Measurements from ENCODE around the gene FGR. TPM values are rescaled to one million over a fixed set of nuclear protein-coding genes. Genes with fewer than 3 reads are reported as not detected.
A peak's percentile ranks its signal among the peaks of the same experiment; 100 is the strongest.

Gene FGR
- total and polyA plus RNA-seq, 2 of the 13 experiments (the other 11 are each of a cell fraction or from before 2014, with no cell fraction given): not detected

GRCh38 chr1:27574001-27574781 is 60.8 kb downstream of the FGR start (continued):
- TF ChIP-seq BHLHE40 (IDR thresholded peaks at IDR 0.05; ENCODE audit: low read length) (peak; percentile 94), CHD4 (IDR thresholded peaks at IDR 0.05; ENCODE audit: borderline replicate concordance, low read length) (0 out of 2 replicates have a peak, but pooled peaks have one; percentile 11), ETV6 (CRISPR knock-in tag; conservative IDR thresholded peaks at IDR 0.05) (peak; percentile 65; the same call in 1 of the 2 replicates), ZNF563 (CRISPR knock-in tag; IDR thresholded peaks at IDR 0.05) (no peak), FOXC1 (CRISPR knock-in tag; IDR thresholded peaks at IDR 0.05; ENCODE audit: borderline replicate concordance) (no peak), ZBTB10 (CRISPR knock-in tag; IDR thresholded peaks at IDR 0.05; ENCODE audit: borderline replicate concordance) (0 out of 2 replicates have a peak, but pooled peaks have one; percentile 15), NR2F6 (IDR thresholded peaks at IDR 0.05) (peak; percentile 71), NR2F6 (CRISPR knock-in tag; IDR thresholded peaks at IDR 0.05) (peak; percentile 78), GFI1 (CRISPR knock-in tag; IDR thresholded peaks at IDR 0.05; ENCODE audit: borderline replicate concordance) (peak; percentile 16; the same call in 1 of the 2 replicates), TAF1 (CRISPR knock-in tag; IDR thresholded peaks at IDR 0.05) (no peak), ZMYM3 (CRISPR knock-in tag; IDR thresholded peaks at IDR 0.05) (peak; percentile 98), ZFP1 (CRISPR knock-in tag; IDR thresholded peaks at IDR 0.05) (no peak), ONECUT2 (CRISPR knock-in tag; IDR thresholded peaks at IDR 0.05) (peak; percentile 31; the same call in 1 of the 2 replicates), ESRRA (CRISPR knock-in tag; IDR thresholded peaks at IDR 0.05; ENCODE audit: low read depth) (peak; percentile 88), ZNF776 (CRISPR knock-in tag; IDR thresholded peaks at IDR 0.05) (no peak), RFXANK (CRISPR knock-in tag; IDR thresholded peaks at IDR 0.05) (no peak), KDM2A (CRISPR knock-in tag; IDR thresholded peaks at IDR 0.05; ENCODE audit: borderline replicate concordance, low read depth) (0 out of 2 replicates have a peak, but pooled peaks have one; percentile 25), KMT2B (CRISPR knock-in tag; IDR thresholded peaks at IDR 0.05) (0 out of 2 replicates have a peak, but pooled peaks have one; percentile 20), YEATS4 (CRISPR knock-in tag; IDR thresholded peaks at IDR 0.05; ENCODE audit: borderline replicate concordance) (0 out of 2 replicates have a peak, but pooled peaks have one; percentile 17), REXO4 (CRISPR knock-in tag; IDR thresholded peaks at IDR 0.05; ENCODE audit: borderline replicate concordance) (no peak), ELF3 (CRISPR knock-in tag; IDR thresholded peaks at IDR 0.05) (peak; percentile 45; the same call in 1 of the 2 replicates)
- TF ChIP-seq, protein P1, sequence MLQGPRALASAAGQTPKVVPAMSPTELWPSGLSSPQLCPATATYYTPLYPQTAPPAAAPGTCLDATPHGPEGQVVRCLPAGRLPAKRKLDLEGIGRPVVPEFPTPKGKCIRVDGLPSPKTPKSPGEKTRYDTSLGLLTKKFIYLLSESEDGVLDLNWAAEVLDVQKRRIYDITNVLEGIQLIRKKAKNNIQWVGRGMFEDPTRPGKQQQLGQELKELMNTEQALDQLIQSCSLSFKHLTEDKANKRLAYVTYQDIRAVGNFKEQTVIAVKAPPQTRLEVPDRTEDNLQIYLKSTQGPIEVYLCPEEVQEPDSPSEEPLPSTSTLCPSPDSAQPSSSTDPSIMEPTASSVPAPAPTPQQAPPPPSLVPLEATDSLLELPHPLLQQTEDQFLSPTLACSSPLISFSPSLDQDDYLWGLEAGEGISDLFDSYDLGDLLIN (CRISPR knock-in tag; IDR thresholded peaks at IDR 0.05; ENCODE audit: borderline replicate concordance): no peak
- TF ChIP-seq, protein P2, sequence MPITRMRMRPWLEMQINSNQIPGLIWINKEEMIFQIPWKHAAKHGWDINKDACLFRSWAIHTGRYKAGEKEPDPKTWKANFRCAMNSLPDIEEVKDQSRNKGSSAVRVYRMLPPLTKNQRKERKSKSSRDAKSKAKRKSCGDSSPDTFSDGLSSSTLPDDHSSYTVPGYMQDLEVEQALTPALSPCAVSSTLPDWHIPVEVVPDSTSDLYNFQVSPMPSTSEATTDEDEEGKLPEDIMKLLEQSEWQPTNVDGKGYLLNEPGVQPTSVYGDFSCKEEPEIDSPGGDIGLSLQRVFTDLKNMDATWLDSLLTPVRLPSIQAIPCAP (CRISPR knock-in tag; IDR thresholded peaks at IDR 0.05; ENCODE audit: low read depth): no peak
